Heart left ventricle (tissue), 16 donors: Measurements from ENCODE around the gene FAM222A. TPM values are rescaled to one million over a fixed set of nuclear protein-coding genes. Genes with fewer than 3 reads are reported as not detected.

ENCODE experiments used
- ATAC-seq, 4 donors: fragments of 200-7000 bp; cut with Tn5 transposase; one replicate each; pipeline ENCODE4 v1.9.1; 2020 to 2022; ENCODE audit warnings: moderate library complexity in 4 of 4, mild to moderate bottlenecking in 3 of 4, moderate number of reproducible peaks in 1 of 4
- DNase-seq, 5 donors: peaks; one replicate each; pipeline ENCODE4 v3.0.0-alpha.2; 2020
- H3K27ac ChIP-seq, 12 donors: fragments of 200-600 bp; sonication (generic) in 4 of 12; one replicate each; pipeline versions ENCODE4 v1.5.0 to v1.8.0; 2016 to 2022; ENCODE audit warnings: mild to moderate bottlenecking in 2 of 12
- H3K27me3 ChIP-seq, 9 donors: fragments of 200-600 bp; sonication (generic) in 2 of 9; one replicate each; pipeline versions ENCODE4 v1.5.1 to v1.8.0; 2016 to 2022; ENCODE audit warnings: mild to moderate bottlenecking in 3 of 9
- H3K36me3 ChIP-seq, 9 donors: fragments of 200-600 bp; sonication (generic) in 2 of 9; one replicate each; pipeline versions ENCODE4 v1.5.0 to v1.8.0; 2018 to 2022; ENCODE audit warnings: mild to moderate bottlenecking in 2 of 9
- H3K4me1 ChIP-seq, 12 donors: fragments of 200-600 bp; sonication (generic) in 4 of 12; one replicate each; pipeline versions ENCODE4 v1.5.0 to v1.8.0; 2016 to 2022; ENCODE audit warnings: mild to moderate bottlenecking in 3 of 12
- H3K4me3 ChIP-seq, 12 donors: fragments of 200-600 bp; sonication (generic) in 4 of 12; one replicate each; pipeline versions ENCODE4 v1.5.0 to v1.8.0; 2017 to 2022; ENCODE audit warnings: mild to moderate bottlenecking in 9 of 12, moderate library complexity in 4 of 12
- H3K9me3 ChIP-seq, 12 donors: fragments of 200-600 bp; sonication (generic) in 4 of 12; one replicate each; pipeline versions ENCODE4 v1.5.0 to v1.8.0; 2016 to 2022; ENCODE audit warnings: mild to moderate bottlenecking in 1 of 12
- POLR2A ChIP-seq, 2 donors: fragments of 450-650 bp; IDR thresholded peaks; one replicate each; pipeline ENCODE4 v1.6.1; 2017; ENCODE audit warnings: antibody characterized with exemption in 2 of 2, mild to moderate bottlenecking in 2 of 2, moderate library complexity in 2 of 2
- WGBS, 4 donors: extraction: QIAGEN DNeasy Blood & Tissue Kit in 2 of 4; methylation state at CpG; one replicate each; pipeline versions ENCODE4 v1.1.5 to v1.1.7; 2013 to 2018; 5-methylcytosine and 5-hydroxymethylcytosine counted together
- intact Hi-C, 10 donors: fragments of 100-400 bp; cut with DNase I; formaldehyde crosslinking; loops; one replicate each; pipeline versions ENCODE4 v1.11.1 to v1.14.2; 2022
- polyA plus RNA-seq, 2 donors: library from polyadenylated mRNA; stranded (reverse); fragments of 200-250 nt; gene quantifications; one replicate each; pipeline ENCODE4 v1.2.3, GENCODE V29; 2013
- total RNA-seq, 9 donors: library from RNA; depleted of rRNA in 2 of 9; stranded (reverse); fragments of >200 nt in 2 of 9; fragmentation: NEBNext Ultra II Directional in 3 of 9; extraction: Animal tissue kit (Norgen Biotek cat#: 25700) in 3 of 9; gene quantifications; one replicate each; pipeline versions ENCODE4 v1.1.0 to v1.2.4, GENCODE V29; 2016 to 2023
- TF ChIP-seq, protein P1 (sequence below), 12 donors: fragments of 200-600 bp; sonication (generic) in 4 of 12; IDR thresholded peaks; one replicate each; pipeline versions ENCODE4 v1.5.0 to v1.8.0; 2018 to 2022; ENCODE audit warnings: antibody characterized with exemption in 12 of 12, mild to moderate bottlenecking in 5 of 12
- donor health status: ischemic (EF 13 %, LVEDD 7.1; RV severe dilation, severe dysfunction).
- donor health status: healthy with polysubstance abuse.
- donor health status: DM: no; HTN: yes; CAD: no.
- donor health status: DM: no; HTN: no; CAD: no.
- donor health status: ischemic (EF 25% LVEDD 6.9; RV normal size, moderate dysfunction).
- donor health status: ischemic (EF 25% LVEDD 5.7; RV mildly dilated, moderate dysfunction).
- donor health status: healthy.
- donor health status: DM: yes; HTN: yes; CAD: no.
- donor health status: ischemic (EF 35%, LVEDD 5.7; RV mildly dilated, moderate dysfunction).
- donor health status: nonischemic (EF 11% LVEDD 7.7; RV severe dilation, severe dysfunction).
- donor health status: DM: yes; HTN: yes; CAD: no.
- donor health status: PGD.
- donor health status: ischemic (EF 29% LVEDD 5.4; RV normal size, mild dysfunction).
- donor health status: nonischemic (EF 23%, LVEDD 6.1; RV moderate dilation, normal function).

Gene FAM222A
- total and polyA plus RNA-seq, 11 donors = 3.5 to 45.8 (median 10.2) TPM

DNA sequence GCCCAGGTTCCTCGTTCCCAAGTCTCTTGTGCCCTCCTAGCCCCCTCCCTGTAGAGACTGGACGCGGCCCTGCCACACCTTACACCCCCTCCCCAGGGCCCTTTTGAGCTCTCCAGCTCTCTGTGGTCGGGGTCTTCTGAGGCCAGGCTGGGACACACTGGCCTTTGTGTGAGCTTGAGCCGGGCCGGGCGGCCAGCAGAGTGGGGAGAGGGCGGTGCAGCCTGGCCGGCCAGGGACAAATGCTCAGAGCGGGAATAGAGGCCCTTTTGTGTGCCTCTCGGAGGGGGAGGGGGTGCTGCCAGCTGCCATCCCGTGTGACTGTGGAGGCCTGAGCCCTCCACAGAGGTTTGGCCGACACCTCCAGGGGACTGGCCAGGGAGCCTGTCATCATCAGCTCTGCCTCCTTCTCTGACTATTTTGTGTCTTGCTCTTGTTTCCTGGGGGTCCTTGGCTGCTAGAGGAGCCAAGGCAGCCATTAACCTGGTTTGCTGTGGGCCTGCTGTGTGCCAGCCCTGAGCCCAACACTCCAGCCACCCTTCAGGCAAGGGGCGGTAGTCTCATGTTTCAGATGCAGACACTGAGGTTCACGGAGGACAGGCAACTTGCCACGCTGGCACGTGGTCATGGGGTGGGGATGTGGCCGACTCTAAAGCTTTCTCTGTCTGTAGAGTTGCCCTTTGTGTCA, 13.6 kb downstream of the FAM222A start:
- peak overlapping the region in 1 of 12 donors; percentile 51 for H3K27ac ChIP-seq
- no peaks in the 10 kb centered on the region for H3K27me3 ChIP-seq
- H3K4me3 ChIP-seq = no peak overlapping the region
- no peak for ATAC-seq
- H3K9me3 ChIP-seq = no peaks in the 10 kb centered on the region
- intact Hi-C loops = no loop called here
- H3K36me3 ChIP-seq = no peaks in the 10 kb centered on the region
- peaks cover 0 to 21% (median 5%) of the 10 kb centered on the region in 12 donors for H3K4me1 ChIP-seq
- DNase-seq = peak in 3 of 5 donors; percentile 21 to 28 (median 26)
- 59 to 83% (median 78%) methylated on average over 17 to 18 of the region's 18 CpGs for WGBS, 4 donors
- TF ChIP-seq, protein P1, sequence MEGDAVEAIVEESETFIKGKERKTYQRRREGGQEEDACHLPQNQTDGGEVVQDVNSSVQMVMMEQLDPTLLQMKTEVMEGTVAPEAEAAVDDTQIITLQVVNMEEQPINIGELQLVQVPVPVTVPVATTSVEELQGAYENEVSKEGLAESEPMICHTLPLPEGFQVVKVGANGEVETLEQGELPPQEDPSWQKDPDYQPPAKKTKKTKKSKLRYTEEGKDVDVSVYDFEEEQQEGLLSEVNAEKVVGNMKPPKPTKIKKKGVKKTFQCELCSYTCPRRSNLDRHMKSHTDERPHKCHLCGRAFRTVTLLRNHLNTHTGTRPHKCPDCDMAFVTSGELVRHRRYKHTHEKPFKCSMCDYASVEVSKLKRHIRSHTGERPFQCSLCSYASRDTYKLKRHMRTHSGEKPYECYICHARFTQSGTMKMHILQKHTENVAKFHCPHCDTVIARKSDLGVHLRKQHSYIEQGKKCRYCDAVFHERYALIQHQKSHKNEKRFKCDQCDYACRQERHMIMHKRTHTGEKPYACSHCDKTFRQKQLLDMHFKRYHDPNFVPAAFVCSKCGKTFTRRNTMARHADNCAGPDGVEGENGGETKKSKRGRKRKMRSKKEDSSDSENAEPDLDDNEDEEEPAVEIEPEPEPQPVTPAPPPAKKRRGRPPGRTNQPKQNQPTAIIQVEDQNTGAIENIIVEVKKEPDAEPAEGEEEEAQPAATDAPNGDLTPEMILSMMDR (IDR thresholded peaks at IDR 0.05) = no peak
- TF ChIP-seq POLR2A (IDR thresholded peaks at IDR 0.05) = no peak

DNA sequence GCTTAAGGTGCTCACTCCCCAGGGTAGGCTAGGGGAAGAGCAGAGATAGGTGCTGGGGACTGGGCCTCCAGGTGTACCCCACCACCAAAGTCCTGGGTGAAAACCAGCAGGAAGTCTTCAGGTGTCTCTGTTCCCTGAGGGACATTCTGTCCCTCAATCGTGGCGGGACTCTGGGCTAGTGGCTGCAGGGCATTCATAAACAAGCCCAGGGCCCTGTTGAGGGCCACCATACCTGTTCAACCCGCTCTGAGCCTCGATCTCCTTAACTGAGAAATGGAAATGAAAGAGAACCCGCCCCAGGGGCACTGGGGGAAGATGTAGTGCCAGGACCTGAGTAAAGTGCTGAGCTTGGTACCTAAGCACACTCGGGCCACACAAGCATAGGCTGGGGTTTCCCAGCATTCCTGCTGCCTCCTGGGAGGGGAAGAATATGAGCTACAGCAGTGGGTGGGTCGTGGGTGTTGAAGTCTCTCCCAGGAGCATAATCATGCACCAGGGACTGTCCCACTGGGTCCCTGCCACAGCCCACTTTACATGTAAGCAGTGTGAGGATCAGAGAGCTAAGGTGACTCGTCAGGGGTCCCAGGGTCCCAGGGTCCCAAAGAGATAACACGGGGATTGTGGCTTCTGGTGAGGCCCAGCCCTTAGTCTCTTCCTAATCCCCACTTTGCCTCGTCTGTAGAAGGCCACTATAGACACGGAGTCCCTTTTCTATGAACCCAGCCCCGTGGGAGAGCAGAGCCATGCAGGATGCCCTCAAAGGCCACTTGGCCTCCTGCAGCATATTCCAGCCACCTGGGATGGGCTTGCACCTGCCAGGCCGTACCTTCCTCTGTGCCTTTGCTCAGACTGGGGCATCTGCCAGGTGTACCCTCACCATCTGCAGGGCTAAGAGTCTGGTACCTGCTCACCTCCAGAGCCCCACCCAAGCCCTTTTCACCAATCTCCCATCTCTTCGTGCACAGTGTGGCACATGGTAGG, 14.4 kb downstream of the FAM222A start:
- intact Hi-C loops = no loop called here
- Histone ChIP-seq H3K36me3 (no peaks in the 10 kb centered on the region), H3K4me3 (no peak overlapping the region), H3K27ac (no peak overlapping the region), H3K27me3 (no peaks in the 10 kb centered on the region), H3K9me3 (no peaks in the 10 kb centered on the region), H3K4me1 (peaks cover 0 to 13% (median 2%) of the 10 kb centered on the region in 12 donors)
- ATAC-seq (no peak), DNase-seq (peak in 3 of 5 donors; percentile 14 to 22 (median 16))
- 80 to 82% (median 82%) methylated on average over 10 to 14 of the region's 14 CpGs for WGBS, 4 donors
- no peak for TF ChIP-seq POLR2A (IDR thresholded peaks at IDR 0.05)
- TF ChIP-seq, protein P1 (IDR thresholded peaks at IDR 0.05) = no peak

DNA sequence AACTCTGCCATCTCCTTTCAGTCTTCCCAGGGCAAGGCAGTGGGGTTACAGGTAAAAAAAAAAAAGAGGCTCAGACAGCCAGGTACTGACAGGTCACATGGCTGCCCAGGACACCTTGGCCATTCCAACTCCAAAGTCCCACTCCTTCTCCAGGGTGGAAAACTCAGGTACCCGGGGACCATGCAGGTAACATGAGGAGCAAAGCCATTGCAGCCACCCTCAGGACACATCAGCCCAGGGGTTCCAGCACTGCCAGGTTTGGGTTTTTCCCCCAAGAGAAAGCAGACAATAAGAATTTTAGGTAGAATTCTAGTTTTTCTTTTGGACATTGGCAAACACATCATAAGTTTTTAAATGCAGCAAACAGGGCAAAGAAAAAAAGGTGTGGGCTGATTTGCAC, 15.3 kb downstream of the FAM222A start:
- Histone ChIP-seq H3K4me1 (peaks cover 0 to 10% (median 0%) of the 10 kb centered on the region in 12 donors), H3K9me3 (no peaks in the 10 kb centered on the region), H3K27me3 (peaks cover 0 to 4% (median 0%) of the 10 kb centered on the region in 9 donors), H3K27ac (no peak overlapping the region), H3K4me3 (no peak overlapping the region), H3K36me3 (no peaks in the 10 kb centered on the region)
- intact Hi-C loops = no loop called here
- ATAC-seq (no peak), DNase-seq (peak in 2 of 5 donors; percentile 1 to 20)
- whole genome bisulfite sequencing, 4 donors = 79 to 100% (median 89%) methylated on average over 1 of the region's 1 CpG
- TF ChIP-seq POLR2A (IDR thresholded peaks at IDR 0.05) = no peak
- TF ChIP-seq, protein P1 (IDR thresholded peaks at IDR 0.05) = no peak

DNA sequence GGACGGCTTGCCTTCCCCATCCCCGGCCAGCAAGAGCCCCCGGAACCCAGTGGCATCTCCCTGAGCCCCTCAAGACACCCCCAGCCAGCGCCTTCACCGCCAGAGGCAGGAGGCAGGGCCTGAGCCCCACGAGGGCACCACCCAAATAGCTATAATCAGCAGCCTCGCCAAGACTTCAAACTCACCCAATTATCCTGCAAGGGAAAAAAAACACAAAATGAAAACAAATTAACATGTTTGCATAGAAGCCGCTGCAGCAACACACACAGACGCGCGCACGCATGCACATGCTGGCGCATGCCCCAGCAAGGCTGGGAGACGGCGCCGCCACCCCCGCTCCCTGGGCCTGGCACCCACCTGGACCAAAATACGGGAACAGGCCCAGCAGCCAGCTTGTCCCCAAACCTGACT, 15.8 kb downstream of the FAM222A start:
- peaks cover 0 to 6% (median 0%) of the 10 kb centered on the region in 12 donors for H3K4me1 ChIP-seq
- H3K27me3 ChIP-seq = peaks cover 0 to 6% (median 0%) of the 10 kb centered on the region in 9 donors
- intact Hi-C loops = no loop called here
- H3K27ac ChIP-seq = no peak overlapping the region
- no peak for TF ChIP-seq POLR2A (IDR thresholded peaks at IDR 0.05)
- TF ChIP-seq, protein P1 (IDR thresholded peaks at IDR 0.05) = no peak
- H3K36me3 ChIP-seq = no peaks in the 10 kb centered on the region
- ATAC-seq = no peak
- DNase-seq = peak in 3 of 5 donors; percentile 5 to 25 (median 15)
- no peaks in the 10 kb centered on the region for H3K9me3 ChIP-seq
- no peak overlapping the region for H3K4me3 ChIP-seq
- WGBS, 4 donors = 82 to 91% (median 88%) methylated on average over 18 of the region's 18 CpGs
